ENCODE results near the gene SMCR8.
"Not testable (repeated sequence)": the region's sequence is repeated elsewhere in the genome, so short reads cannot be mapped to it uniquely, and the experiment has no call there.

Gene SMCR8

GRCh38 chr17:18314731-18315561 is at the start of gene SMCR8, which contains the start of gene TOP3A:
Gene SMCR8, plus strand, starts transcription at chr17:18315293. Its CDS starts 497 bp downstream, at chr17:18315790.
Gene TOP3A, minus strand, starts transcription at chr17:18314994. Its CDS starts 216 bp downstream, at chr17:18314778.
- DNase-seq: peak; percentile 99

- no peak for DNase-seq
These were observed 47.7 kb upstream of the SMCR8 start for GRCh38 chr17:18267366-18267765.

- DNase-seq: peak; percentile 46
These were observed 47.0 kb upstream of the SMCR8 start for GRCh38 chr17:18267927-18268711.

- DNase-seq: no peak
These were observed 44.8 kb upstream of the SMCR8 start for GRCh38 chr17:18270046-18270931.

GRCh38 chr17:18277076-18277475 is 38.0 kb upstream of the SMCR8 start:
- DNase-seq: no peak

GRCh38 chr17:18278867-18279266 is 36.2 kb upstream of the SMCR8 start:
- no peak for DNase-seq

GRCh38 chr17:18280249-18280648 is 34.8 kb upstream of the SMCR8 start:
- DNase-seq: no peak

GRCh38 chr17:18280766-18281371 is 34.2 kb upstream of the SMCR8 start:
- DNase-seq: no peak

- no peak for DNase-seq
These were observed 33.3 kb upstream of the SMCR8 start for GRCh38 chr17:18281788-18282187.

- DNase-seq: no peak
These were observed 29.8 kb upstream of the SMCR8 start for GRCh38 chr17:18285296-18285695.

GRCh38 chr17:18291718-18292540 is 23.2 kb upstream of the SMCR8 start:
- no peak for DNase-seq

- not testable (repeated sequence) for DNase-seq
These were observed 17.0 kb upstream of the SMCR8 start for GRCh38 chr17:18298061-18298460.

- no peak for DNase-seq
These were observed 14.2 kb upstream of the SMCR8 start for GRCh38 chr17:18300725-18301480.

GRCh38 chr17:18303206-18303605 is 11.9 kb upstream of the SMCR8 start:
- not testable (repeated sequence) for DNase-seq

- no peak for DNase-seq
These were observed 5.9 kb upstream of the SMCR8 start for GRCh38 chr17:18309202-18309601.

GRCh38 chr17:18314059-18314730 is 898 bp upstream of the SMCR8 start:
- no peak for DNase-seq

GRCh38 chr17:18315562-18315922 is 449 bp downstream of the SMCR8 start:
- DNase-seq: no peak

GRCh38 chr17:18315961-18316360 is 868 bp downstream of the SMCR8 start:
- DNase-seq: no peak

GRCh38 chr17:18318117-18318516 is 3.0 kb downstream of the SMCR8 start:
- no peak for DNase-seq

GRCh38 chr17:18318771-18319450 is 3.8 kb downstream of the SMCR8 start:
- no peak for DNase-seq

Data from right forelimb (tissue), 1 donor.